Hematopoietic multipotent progenitor cell treated with erythropoietin and hydrocortisone succinate and interleukin-3 and kit ligand, for 15 days (in vitro differentiated cells): ENCODE measurements around the gene KCNH6.
A peak's percentile ranks its signal among the peaks of the same experiment; 100 is the strongest.

Experiments
- DNase-seq: peaks from one replicate; pipeline ENCODE4 v3.0.0-alpha.2; 2015; ENCODE audit warnings: low spot score

KCNH6 gene

DNA sequence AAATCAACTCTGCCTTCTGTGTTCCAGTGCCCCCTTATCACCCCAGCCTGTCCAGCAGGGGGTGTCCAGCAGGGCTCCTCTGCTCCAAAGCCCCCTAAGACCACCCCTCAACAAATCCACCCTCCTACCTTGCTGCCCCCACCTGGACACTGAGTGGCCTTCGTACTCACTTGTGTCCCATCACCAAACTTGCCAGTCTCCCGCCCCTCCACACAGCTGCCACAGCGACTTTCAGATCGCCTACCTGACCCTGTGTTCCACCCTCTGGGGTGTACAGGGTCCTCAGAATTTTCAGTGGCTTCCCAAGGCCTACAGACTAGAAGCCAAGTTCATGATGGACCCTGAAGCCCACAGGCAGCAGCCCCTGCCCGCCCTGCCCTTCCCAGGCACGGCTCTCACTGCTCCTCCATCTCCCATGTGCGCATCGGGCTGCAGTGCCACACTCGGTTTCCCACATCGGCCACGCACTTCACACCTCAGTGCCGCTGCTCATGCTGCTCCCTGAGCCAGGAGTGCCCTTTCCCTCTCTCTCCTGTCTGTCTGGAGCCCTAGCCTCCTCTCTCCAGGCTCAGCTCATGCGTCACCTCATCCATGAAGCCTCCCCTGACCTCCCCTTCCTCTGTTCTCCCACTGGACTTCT lies 11.8 kb downstream of the KCNH6 start:
- no peak for DNase-seq

GRCh38 chr17:63535640-63536039 lies 12.5 kb downstream of the KCNH6 start:
- DNase-seq: no peak

GRCh38 chr17:63537001-63537400 lies 13.8 kb downstream of the KCNH6 start:
- DNase-seq: no peak

- no peak for DNase-seq
Measured at GRCh38 chr17:63537991-63538692, 15.0 kb downstream of the KCNH6 start.

DNA sequence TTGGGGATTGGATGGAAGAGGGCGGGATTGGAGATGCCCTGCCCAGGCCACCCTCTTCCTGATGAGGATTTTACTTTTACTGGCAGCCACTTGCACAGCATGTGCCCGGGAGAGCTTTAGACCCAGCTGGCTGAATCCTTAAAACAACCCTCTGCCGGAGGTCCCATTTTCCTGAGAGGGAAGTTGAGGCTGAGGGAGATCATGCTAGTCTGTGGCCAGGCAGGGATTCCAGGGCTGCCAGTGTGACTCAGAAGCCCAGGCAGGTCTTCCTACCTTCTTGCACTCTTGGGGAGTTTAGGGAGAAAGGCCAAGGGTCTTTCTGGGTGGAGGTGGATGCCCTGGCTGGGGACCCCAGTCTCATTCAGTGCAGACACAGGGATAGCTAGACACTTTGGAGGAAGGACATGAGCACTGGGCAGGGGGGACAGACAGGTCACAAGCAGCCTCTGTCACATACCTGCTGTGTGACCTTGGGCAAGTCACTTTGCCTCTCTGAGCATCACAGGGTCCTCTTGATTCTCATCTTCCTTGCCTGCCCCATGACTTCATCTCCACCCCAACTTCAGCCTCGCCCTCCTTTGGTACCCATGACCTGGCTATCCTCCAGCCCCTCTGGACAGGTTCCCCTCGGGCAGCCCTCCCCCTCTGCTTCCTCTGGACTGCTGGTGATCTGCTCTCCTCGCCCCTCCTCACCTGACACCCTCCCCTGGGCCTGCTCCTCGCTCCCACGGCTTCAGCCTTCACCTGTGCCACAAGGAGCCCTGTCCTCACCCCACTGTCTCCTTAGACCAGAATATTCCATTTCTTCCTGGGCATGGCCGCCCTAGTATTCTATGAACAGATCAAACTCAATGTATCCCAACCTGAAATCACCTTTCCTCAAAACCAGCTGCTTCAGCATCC lies 15.8 kb downstream of the KCNH6 start:
- no peak for DNase-seq

DNA sequence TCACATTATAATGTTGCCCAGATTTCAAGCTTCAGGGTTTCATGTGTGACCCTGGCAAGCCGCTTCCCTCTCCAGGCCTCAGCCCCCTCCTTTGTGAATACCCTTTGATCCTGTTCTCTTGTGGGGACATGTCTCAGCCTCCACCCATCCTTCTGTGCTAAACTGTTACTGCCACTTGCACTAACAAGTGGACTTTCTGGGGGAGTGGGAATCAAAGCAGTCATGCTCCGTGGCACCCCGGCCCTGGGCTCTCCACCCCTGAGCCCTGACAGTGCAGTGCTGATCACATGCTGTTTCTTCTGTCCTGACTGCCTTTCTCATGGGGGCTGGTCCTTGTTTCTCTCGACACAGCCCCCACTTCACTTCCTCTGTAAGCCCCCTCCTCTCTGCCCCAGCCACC lies 17.4 kb downstream of the KCNH6 start:
- DNase-seq: no peak

- no peak for DNase-seq
Measured at GRCh38 chr17:63542218-63542545, 19.0 kb downstream of the KCNH6 start.

GRCh38 chr17:63542942-63543821 lies 20.0 kb downstream of the KCNH6 start:
- no peak for DNase-seq

GRCh38 chr17:63543822-63544420 lies 20.8 kb downstream of the KCNH6 start:
- no peak for DNase-seq

DNA sequence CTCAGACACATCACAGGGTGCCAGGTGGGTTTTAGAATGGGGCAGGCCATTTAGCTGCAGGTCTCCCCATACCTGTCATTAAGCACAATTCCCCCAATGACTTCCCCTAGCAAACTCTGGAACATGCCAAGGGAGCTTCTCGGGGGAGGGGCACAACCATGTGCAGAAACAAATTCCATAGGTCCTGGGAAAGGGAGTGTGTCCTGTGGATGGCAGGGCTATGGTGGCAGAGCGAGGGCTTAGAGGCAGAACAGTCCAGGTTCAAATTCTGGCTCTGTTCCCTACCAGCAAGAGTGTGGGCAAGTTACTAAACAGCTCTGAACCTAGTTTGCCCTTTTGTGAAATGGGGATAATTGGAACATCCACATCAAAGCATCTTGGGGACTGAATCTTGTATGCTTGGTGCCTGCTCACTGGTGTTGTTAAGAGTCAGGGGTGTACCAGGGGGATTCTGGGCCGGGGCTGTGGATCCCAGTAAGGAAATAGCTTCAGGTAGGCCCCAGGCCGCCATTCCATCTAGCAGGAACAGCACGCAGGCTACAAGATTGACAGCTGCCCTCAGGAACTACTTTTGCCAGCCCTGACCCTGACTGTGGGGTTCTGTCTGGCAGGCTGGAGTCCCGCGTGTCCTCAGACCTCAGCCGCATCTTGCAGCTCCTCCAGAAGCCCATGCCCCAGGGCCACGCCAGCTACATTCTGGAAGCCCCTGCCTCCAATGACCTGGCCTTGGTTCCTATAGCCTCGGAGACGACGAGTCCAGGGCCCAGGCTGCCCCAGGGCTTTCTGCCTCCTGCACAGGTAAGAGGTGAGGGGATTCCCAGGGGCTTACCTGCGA lies 21.5 kb downstream of the KCNH6 start:
- DNase-seq: no peak

GRCh38 chr17:63546308-63547082 lies 23.3 kb downstream of the KCNH6 start:
- DNase-seq: no peak

DNA sequence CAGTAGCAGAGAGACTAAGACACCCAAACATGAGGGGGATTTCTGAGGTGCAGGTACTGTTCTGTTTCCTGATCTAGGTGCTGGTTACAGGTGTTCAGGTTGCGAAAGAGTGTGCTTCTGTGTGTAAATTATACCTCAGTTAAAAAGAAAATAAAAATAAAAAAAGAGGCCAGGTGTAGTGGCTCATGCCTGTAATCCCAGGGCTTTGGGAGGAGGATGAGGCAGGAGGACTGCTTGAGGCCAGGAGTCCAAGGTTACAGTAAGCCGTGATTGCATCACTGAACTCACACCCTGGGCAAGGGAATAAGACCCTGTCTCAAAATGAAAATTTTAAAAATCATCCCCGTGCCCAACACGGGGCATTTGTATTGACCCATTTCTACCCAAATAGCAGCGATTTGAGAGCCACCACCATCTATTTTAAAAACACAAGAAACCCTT lies 23.9 kb downstream of the KCNH6 start:
- no peak for DNase-seq

DNA sequence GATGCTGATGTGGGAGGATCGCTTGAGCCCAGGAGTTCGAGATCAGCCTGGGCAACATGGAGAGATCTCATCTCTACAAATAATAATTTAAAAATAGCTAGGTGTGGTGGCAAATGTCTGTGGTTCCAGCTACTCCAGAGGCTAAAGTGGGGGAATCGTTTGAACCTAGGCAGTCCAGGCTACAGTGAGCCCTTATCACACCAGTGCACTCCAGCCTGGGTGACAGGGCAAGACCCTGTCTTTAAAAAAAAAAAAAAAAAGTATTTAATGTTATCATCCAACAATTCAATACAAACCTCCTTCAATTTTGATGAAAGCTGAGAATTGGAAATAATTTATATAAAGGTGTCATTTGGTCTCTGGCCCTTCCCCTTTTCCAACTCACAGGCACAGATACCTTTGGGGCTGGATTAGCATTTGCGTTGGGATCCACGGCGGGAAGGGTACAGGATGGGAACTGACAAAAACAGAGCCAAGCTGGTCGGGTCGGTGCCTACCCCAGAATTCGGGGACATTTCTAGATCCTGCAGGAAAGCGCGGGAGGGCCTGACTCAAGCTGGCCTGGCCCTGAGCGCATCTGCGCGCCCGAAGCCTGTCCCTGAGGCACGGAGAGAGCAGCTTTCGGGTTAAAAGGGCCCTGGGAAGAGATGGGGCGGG lies 26.3 kb downstream of the KCNH6 start:
- DNase-seq: peak; percentile 63

DNA sequence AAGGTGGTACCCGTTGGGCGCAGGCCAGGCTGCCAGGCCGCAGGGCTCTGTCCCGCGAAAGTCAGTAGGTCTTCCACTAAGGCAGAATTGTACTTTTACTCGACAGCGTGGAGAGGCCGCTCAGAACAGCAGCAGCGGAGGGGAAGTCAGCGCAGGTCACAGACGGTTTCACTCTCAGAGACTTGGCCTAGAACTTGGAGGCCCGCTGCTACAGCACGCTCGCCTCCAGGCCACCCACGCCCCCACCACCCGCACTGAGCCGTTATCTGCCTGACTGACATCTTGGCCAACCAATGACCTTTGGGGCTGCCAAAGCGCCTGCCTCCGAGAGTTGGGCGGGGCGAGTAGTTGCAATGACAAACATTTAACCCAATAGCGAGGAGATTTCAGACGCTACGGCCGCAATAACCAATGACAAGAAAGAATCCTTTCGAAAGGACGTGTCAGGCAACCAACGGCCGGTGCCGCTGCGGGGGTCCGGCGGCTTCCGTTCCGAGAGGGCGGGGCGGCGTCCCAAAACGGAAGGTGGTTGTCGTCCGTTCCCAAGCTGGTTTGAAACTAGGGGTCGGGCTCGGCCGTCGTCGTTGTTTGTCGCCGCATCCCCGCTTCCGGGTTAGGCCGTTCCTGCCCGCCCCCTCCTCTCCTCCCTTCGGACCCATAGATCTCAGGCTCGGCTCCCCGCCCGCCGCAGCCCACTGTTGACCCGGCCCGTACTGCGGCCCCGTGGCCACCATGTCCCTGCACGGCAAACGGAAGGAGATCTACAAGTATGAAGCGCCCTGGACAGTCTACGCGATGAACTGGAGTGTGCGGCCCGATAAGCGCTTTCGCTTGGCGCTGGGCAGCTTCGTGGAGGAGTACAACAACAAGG lies 27.0 kb downstream of the KCNH6 start, which contains the start of gene DCAF7:
Gene DCAF7 (plus strand): TSS at position 532 of the 871 bp plus-strand sequence. CDS start 201 bp downstream, at position 733.
- DNase-seq: peak; percentile 100

DNA sequence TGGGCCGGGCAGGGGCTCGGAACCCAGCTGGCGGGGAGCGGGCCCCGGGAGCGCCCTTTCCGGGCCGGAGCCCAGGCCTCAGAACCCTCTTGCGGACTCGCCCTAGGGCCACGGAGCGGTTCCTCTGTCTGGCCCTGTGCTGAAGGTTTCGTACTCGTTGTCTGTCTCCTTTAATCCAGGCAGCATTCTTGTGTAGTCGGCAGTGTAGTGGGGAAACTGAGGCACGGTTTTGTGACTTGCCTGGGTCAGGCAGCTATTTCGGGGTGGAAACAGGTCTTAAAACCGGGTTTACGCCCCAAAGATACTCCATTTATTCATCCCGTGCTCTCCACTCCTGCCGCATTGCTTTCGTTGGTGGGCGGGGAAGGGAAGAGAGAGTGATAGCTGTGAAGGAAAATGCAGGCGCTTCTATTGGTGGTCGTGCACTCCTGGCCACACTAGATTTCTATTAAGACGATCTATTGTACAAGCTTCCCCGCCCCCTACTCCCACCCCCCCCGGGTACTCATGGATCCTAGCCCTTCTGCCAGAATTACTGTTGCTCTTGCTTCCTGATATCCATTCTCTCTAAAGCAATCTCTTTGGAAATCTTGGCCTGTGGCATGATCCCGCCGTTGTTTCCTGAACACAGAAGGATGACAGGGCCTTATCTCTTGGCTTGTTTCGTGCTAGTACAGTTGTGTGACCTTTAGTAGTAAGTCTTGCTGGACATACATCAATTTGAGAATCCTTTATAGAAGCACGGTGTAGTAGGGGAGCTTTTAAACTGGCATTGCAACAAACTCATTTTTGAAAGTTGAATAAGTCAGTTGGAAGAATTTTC lies 27.9 kb downstream of the KCNH6 start:
- DNase-seq: peak; percentile 33

GRCh38 chr17:63552211-63552610 lies 29.1 kb downstream of the KCNH6 start:
- DNase-seq: no peak

DNA sequence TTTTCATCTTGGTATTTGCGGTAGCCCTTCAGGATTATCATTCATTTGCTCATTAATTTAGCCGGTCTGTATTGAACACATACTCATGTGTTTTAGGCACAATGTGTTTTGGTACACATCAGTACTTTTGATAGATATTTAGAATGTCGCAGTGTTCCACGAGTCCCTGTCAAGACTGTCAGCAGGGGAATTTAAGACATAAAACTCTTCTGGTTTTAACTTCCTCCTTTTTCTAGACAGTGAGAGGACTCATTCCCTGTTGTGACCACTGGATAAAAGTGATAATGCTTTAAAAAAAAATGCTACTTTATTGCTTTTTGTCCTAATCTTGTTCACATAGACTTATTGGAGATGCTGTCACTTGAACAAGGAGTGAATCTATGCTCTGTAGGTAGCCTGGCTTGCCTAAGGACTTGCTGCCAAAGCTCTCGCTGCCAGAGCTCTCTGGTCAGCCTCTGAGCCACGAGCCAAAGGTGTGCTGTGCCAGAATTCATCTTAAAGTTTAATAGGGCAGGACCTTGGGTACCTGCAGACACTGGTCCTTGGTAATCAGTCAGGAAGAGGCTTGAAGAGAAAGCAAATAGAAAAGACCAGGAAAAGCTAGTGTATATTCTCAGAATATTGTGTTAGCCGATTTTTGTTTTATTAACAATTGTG lies 32.5 kb downstream of the KCNH6 start:
- no peak for DNase-seq
